SW 1271 (cell line): ENCODE data around the gene PJA1.
A peak's percentile ranks its signal among the peaks of the same experiment; 100 is the strongest.

ENCODE experiments used
- DNase-seq, 2 experiments: peaks; one replicate each; lab custom pipeline; 2025; lab: John Stamatoyannopoulos, UW

The PJA1 gene

DNA sequence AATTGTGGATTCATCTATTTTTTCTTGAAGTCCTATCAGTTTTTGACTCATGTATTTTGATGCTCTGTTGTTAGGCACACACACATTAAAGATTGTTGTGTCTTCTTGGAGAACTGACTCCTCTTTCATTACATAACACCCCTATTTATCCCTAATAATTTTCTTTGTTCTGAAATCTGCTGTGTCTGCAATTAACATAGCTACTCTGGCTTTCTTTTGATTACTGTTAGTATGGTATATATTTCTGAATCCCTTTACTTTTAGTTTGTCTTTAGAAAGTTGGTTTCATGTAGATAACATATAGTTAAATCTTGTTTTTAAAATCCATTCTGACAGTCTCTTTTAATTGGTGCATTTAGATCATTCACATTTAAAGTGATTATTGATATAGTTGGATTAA is 5.1 kb upstream of the PJA1 start:
- DNase-seq = no peak

DNA sequence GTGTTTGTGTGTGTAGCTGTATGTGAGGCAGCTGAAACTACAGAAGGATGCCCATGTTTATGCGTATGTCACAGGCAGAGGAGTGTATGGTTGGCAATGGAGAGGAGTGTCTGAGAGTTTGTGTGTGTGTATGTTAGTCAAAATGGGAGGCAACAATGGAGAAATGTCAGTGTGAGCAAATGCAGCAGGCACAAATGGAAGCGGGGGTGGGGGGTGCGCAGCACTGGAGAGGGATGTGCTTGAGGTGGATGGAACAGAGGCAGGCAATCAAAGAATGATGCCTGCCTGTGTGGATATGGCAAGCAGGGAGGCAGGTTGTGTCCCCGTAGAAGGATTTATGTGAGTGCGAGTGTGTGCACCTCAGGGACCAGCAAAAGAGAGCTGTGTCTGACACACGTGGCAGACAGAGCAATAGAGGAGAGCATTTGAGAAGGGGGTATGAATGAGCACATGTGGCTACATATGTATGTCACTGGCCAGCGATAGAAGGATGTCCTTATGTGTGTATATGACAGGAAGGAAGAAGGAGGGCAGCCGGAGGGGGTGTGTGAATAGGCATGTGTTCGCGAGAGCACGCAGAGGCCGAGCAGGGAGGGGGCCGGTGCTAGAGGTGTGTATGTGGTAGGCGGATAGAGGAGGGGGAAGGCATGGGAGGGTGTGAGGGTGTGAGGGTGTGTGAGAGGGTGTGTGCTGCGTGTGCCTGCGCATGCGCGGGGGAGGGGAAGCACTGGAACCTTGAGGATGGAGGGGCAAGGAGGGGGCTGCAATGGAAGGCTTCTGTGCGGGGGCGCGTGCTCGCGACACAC is 1.1 kb downstream of the PJA1 start:
- peak in 1 of 2 experiments; percentile 3 for DNase-seq

DNA sequence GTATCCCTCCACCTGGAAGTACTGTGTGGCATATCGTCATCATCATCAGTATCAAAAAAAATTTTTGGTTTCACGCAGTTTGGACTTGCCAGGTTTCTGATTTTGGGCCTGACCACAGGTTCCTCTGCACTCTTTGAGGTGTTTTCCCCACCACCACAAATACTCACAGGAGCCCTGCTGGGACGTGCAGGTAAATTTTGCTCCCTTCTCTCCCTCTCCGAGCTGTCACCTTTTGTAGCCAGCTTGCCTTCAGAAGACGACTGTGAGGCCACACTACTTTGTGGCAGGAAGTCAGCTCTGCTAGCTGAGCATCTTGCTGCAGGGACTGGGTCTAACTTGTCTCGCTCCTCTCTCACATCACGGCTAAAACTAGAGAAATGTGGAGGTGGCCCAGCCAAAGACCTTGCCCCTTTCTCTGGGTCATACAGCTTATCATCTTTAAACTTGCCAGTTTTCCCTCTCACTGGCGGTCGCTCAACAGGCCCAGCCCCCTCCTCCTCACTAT is 2.8 kb downstream of the PJA1 start:
- no peak for DNase-seq

DNA sequence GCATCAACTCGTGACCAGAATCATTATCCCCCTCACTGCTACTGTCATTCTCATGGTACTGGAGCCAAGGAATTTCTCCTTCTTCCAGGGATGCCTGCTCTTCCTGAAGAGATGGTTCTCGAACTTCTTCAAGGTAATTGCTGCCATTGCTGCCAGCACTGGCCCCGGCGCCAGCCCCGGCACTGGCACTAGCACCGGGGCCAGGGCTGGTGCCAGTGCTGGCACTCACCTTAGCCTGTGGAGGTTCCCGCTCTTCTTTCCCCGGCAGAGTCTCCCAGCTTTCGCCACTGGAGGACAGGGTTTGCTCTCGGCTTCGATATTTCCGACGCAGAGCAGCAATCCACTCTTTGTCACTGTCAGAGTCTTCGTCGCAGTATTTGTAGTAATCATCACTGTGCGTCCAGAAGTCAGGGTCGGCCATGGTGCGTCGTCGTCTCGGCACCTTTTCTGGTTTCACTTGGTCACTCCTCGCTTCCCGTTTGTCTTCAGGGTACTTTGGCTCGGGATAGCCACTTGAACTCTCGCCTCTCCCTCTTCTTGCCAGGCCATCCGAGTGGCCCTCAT is 3.4 kb downstream of the PJA1 start:
- DNase-seq = no peak

DNA sequence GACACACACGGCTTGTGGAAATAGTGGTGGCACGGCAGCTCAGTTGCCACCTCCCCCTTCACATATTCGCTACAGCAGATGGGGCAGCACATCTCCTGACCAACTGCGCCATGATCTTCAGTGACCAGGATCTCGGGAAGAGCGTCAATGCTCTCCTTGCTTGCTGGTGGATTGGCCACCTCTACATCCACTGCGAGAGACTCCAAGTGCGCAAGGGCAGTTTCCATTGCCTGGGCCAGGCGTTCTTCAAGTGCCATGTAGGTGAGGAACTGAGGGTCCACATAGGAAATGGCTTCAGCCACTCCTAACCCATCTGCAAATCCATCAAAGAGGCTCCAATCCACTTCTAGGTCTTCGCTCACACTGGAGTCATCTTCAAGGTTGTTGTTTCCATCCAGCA is 3.9 kb downstream of the PJA1 start:
- DNase-seq = no peak

DNA sequence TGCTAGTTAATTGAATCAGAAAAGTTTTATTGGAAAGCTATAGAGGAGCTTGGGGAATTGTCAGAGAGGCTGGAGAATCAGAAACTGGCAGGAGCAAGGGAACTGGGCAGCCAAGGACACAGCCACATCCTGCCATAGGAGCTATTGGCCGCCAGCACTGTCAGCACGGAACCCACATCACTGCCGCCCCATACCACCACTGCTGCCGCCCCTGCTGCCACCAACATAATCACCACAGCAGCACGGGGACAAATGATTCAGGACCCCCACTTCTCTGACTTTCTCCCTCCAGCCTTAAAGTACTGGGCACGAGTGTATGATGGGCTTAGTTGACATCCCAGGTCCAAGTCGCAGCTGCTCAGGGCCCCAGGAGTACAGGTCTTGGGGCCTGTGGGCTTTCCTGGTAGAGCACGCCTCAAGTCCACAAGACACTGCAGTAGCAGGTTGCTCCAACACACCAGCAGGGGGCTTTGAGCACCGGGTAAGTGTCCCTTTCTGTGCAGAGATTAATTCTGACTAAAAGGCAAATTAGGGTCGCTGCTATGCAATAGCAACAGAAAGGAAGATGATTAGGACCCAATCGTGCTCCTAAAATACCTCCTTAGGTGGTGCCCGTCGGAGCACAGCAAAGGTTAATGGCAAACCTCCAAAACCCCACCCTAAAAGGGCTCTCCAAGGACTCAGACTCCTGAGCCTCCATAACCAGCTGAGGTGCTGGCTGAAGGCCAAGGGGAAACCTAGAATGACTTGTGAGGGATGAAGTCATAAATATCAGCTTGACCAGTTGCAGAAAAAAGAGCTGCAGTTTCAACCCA is 6.9 kb downstream of the PJA1 start:
- peak; percentile 0 to 10 for DNase-seq

DNA sequence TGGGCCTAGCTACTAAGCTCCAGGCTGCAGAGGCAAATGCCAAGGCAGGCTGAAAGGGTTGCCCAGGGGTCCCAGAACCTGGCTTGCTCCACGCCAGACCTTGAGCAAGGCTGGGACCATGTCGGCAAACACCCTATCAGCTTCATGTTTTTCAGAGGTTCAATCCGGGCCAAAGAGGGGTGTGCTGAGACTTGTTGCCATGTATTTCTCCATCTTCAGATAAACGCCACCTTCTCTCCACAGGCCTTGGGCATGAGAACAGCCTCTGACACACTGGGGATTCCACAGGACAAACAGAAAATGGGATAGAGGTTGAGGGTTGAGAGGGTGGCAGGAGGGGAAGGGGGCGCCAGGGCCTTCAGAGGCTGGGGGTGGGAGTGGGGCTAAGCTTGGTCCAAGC is 8.6 kb downstream of the PJA1 start:
- no peak for DNase-seq

DNA sequence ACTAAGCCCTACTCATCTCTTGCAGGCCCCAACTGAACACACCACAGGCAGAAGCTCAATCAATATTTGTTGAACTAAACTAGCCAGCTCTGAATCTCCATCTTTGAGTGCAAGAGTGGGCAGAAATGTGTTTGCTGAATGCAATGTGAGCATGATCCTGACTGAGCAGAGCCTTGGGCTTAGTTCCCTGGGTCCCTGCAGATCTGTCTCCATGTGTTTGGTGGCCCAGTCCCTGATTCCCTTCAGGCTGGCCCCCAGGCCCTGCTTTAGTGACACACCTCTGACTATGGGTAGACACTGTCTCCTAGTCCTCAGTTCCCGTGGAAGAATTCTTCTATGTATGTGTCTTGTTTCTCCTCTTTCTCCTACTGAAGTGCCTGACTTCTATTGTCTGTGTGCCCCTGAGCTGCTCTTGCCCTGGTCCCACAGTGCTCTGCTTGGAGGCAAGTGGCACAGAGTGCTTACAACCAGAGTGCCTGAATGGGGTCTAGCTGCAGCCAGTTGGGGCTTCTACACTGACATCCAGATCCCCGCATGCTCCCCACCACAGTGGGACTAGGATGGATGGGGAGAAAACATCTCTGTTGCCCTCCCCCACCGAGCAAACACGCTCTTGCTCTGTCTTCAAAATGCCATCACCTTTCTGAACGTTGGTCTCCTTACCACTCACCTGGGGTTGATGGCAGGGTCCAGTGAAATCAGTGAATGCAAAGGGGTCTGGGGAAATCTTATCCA is 9.3 kb downstream of the PJA1 start:
- no peak for DNase-seq

DNA sequence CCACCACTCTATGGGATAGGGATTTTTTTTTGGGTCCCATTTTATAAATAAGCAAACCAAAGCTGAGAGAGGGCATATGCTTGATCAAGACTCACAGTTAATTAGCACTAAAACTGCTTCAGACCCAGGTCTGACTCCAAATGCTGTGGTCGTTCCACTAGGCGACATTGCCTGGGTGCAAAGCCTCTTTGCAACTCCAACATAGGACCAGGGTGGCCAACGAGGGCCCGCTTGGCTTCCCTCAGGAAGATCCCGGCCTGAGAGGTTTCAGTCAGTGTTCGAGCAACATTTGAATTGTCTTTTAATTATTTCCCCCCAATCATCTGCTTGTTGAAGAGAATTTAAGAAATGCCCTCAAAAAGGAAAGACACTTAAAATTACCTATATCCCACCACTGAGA is 11.2 kb downstream of the PJA1 start:
- DNase-seq = no peak

DNA sequence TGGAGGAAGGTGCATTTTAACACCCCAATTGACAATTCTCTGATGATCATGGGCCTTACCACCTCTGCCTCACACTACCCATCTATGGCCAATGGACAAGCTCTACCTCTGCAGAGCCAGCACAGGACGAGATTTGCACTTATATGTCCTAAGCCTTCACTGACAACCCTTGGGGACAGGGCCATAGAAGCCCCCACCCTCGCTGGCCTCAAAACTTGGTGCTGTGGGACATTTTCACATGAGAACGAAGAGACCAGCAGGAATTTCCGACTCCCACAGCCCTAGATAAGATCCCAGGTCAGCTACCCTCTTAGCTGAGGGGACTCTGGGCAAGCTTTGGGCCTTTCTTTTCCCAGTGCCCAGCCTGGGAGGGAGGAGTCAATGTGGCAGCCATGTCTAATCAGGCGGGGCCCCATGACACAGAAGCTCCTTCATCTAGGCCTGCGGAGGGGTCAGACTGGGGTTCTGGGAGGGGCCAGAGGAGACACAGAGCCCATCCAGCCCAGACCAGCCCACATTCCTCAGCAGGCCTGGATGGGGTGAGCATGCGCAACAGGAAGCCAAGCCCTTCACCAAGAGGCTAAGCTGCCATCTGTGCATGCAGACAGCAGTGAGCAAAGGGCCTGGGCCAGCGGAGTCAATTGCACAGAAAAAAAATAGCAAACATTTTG is 12.1 kb downstream of the PJA1 start:
- no peak for DNase-seq

DNA sequence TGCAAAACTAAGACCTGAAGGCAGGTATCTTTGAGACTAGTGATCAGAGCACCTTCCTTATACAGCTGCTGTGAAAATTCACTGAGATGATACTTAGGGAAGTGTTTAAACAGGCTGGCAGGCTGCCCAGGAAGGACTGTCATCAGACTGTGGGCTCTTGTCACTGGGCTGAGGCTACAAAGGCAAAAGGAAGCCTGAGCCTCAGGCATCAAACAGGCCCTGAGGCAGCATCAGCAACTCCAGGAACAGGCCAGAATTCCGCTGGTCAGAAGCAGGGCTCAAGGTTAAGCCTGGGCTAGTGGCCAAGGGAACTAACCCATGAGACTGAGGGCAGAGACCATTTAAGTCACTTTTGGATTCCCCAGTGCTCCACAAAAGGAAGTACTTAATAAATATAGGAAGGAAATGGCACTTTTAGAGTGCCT is 12.8 kb downstream of the PJA1 start:
- no peak for DNase-seq

DNA sequence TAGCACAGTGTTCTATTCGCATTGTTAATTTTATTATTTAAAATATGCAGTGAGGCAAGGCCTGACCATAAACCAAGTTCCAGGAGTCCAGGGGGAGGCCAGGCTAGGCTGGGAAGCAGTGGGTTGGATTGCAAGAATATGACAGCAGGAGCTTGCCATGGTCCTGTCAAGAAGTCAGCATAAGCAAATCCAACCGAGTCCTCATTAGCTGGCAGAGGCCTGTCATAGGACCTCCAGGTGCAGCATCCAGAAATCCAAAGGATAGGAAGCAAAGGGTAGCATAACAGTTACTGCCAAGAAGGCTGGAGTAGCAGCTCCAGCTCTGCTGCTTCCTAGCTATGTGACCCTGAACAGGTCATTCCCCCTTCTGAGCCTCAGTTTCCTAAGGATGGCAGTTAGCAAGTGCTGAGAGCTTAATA is 13.4 kb downstream of the PJA1 start:
- DNase-seq = no peak

DNA sequence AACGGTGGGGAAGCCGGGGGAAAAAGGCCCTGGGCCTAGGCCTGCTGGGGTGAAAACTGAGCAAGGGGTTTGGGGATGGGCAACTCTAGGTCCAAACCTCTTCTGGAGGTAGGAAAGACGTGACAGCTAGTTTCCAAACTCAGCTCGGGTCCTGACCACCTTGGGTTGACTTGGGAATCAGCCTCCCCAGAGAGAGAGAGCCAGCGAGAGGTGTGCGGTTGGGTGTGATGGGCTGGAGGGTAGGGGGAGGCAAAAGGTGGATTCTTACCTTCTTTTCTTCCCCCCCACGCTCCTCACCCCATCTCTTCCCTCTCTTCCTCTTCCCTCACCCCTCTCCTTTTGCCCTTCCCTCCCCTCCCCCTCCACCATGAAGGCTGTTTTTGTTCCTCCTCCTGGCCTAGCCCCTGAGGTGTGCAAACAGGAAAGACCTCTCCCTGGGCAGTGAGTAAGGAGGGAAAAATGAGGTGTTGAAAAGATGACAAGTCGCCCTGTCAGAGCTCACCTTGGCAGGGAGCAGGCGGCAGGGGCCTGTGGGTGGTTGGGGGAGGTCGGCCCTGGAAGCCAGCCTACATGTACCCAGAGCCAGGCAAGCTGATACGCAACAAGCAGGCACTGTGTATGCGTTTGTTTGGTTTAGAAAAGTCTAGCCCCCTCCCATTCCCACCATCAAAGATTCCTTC is 14.8 kb downstream of the PJA1 start:
- DNase-seq = no peak

DNA sequence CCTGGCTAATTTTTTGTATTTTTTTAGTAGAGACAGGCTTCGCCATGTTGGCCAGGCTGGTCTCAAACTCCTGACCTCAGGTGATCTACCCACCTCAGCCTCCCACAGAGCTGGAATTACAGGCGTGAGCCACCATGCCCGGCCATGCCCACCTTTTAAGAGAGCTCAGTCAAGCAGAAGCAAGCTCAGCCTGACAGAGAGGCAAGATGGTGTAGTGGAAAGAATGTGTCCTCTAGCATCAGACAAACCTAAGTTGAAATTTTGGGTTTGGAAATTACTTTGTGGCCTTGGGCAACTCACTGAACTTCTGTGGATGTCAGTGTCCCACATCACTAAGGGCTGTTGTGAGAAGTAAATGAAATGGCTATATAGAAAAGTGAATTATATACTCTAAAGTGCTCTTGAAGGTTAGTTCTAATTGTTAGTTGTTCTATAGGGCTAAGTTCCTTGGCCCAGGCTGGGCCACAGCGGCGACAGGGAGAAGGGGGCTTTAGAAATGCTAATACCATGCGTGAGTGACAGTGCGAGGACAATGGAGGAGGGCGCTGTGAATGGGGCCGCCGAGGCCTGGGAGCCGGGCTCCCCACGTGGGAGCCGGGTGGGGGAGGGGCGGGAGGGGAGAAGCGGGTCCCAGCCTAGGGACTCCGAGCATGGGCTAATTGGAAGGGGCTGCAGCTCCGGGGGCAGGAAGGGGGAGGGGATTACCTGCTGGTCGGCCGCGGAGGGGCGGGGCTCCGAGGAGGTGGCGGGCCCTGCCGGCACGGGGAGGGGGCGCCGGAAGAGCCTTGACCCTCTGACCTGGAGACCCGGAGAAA is 15.6 kb downstream of the PJA1 start:
- DNase-seq = no peak

DNA sequence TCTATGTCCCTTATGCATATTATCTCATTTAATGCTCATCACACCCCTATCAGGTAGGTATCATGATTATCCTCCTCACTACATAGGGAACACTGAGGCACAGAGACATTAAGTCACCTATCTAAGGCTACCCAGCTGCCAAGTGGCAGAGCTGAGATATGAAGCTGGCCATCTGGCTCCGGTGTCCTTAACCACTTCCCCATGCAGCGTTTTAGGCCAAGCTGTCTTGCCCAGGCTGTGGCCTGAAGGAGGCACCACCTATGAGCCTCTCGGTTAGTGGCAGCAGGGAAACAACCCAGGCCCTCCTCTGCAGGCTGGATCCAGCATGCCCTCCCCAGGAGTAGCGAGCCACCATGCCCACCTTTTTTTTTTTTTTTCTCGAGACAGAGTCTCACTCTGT is 16.3 kb downstream of the PJA1 start:
- no peak for DNase-seq

DNA sequence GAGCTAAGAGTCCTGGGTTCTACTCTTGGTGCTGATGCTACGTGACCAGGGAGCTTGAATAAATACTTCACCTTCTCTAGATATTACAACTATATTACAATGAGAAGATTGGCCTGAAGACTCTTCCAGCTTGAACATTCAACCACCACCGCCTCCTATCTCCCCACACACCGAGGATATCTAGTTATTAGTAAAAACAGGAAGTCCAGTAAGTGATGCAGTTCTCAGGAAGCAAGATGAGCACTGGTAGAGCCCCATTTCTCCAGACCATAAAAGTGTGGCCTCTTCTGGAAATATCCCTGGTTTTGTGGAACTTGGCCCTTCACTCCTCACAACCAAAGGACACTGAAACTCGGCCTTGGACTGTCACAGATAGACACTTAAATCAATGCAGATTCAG is 18.5 kb downstream of the PJA1 start:
- no peak for DNase-seq

DNA sequence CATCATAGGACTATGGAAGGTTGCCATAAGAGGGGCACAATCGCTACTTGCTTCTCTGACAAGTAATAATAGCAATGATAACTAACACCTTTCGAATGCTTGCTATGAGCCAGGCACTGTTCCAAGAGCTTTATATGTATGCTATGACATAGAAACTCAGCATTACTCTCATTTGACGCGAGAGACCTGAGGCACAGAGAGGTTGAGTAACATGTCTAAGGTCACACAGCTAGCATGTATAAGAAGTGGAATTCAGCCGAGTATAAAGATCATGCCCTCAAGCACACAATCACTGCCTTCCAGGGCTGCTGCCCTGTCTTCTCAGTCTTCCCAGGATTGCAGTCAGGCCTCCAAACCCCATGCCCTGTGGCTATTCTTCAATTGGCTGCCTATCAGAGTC is 19.5 kb downstream of the PJA1 start:
- DNase-seq = no peak

DNA sequence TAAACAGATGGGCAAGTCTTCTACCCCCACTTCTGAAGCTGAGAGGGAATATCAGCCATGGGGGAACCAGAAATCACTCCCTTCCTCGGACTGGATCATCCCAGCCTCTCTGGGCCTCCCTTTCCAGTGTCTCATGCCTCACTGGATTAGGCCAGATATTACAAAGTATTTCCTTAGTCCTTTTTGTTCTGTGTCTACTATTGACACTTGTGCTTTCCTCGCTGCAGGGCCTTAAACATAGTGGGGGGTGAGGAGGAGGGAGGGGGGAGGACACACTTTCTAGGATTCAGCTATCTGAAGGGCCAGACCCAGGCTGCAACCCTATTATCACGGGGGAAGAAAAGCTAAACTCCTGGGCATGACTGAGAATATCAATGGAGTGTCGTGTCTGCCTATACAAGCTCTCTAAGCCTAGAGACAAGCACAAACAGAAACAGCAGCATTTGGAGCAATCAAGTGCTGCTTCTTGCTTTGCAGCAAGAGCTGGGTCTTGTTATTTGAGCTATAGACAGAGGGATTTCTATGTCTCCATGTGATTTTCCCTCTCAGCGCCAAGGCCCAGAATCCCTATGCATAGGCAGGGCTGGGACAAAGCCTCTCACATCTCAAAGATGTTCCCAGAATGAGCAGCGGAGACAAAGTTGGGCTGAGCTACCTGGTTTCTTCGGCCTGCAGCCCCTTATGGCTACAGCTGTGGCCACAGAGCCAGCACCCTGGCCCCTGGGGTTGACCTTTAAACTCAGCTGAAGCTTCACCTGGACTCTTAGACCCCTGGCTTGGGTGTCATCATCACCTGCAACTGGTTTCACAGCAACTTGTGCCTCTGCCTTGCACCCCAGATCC is 20.2 kb downstream of the PJA1 start:
- DNase-seq = no peak

DNA sequence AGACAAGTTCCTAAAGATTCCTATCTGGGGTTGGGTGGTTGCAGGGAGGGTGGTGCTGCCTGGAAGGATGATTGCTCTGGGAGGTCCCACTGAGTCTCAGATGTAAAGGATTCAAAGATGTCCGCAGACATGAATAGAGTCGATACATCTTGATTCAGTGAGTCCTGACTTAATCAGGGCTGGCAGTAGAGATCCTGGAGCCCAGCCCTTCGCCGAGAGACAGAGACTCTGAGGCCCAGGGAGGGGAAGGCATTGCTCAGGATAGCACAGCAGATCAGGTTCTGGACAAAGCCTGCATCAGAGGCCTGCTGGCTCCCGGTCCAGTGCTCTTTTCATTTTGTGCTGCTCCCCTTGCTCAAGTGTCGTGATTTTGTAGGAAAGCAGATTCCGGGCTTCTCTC is 21.7 kb downstream of the PJA1 start:
- no peak for DNase-seq
